H1 (cell line): ENCODE results near the gene NXPH1. TPM values are rescaled to one million over a fixed set of nuclear protein-coding genes. Genes with fewer than 3 reads are reported as not detected.
A peak's percentile ranks its signal among the peaks of the same experiment; 100 is the strongest.

Experiments used
- CTCF ChIA-PET: fragments of 300-600 bp; sonication (Branson Sonifier 250); formaldehyde crosslinking; loops from one replicate; lab custom pipeline; 2021; ENCODE audit not compliant: partially characterized antibody; lab: Charles Lee
- POLR2A ChIA-PET: fragments of 300-600 bp; sonication (Branson Sonifier 250); formaldehyde crosslinking; loops from one replicate; lab custom pipeline; 2021; ENCODE audit warnings: inconsistent platforms; ENCODE audit not compliant: partially characterized antibody; lab: Charles Lee
- DNase-seq, 2 experiments: peaks; one replicate each; pipeline versions ENCODE4 v3.0.0 to v3.0.0-alpha.2; 2010 to 2022; ENCODE audit warnings: low spot score in 2 of 2, low read depth in 1 of 2, mixed read lengths in 1 of 2
- FAIRE-seq: peaks from 2 replicates; lab custom pipeline; 2011; peaks lifted over from hg19 to GRCh38; lab: Jason Lieb, UNC
- H2AFZ ChIP-seq: 2 replicates; pipeline ENCODE4 v1.8.1; 2012; ENCODE audit warnings: low read length, inconsistent platforms
- H2AK5ac ChIP-seq: 2 replicates; pipeline ENCODE4 v1.6.1; 2013; ENCODE audit warnings: low read depth, low read length
- H2BK120ac ChIP-seq: replicated peaks from 2 replicates; pipeline ENCODE3; 2013; ENCODE audit warnings: low read depth, low read length, inconsistent platforms
- H2BK12ac ChIP-seq: 2 replicates; pipeline ENCODE4 v1.6.1; 2013; ENCODE audit warnings: low read depth, low read length
- H2BK15ac ChIP-seq: 2 replicates; pipeline ENCODE4 v1.6.1; 2013; ENCODE audit warnings: low read length
- H2BK20ac ChIP-seq: 2 replicates; pipeline ENCODE4 v1.6.1; 2013; ENCODE audit warnings: low read length
- H2BK5ac ChIP-seq: 2 replicates; pipeline ENCODE4 v1.6.1; 2013; ENCODE audit warnings: low read depth, low read length
- H3K14ac ChIP-seq: 2 replicates; pipeline ENCODE4 v1.6.1; 2013; ENCODE audit warnings: inconsistent platforms; ENCODE audit not compliant: insufficient read length
- H3K18ac ChIP-seq: 2 replicates; pipeline ENCODE4 v1.6.1; 2013; ENCODE audit warnings: low read length; ENCODE audit errors: extremely low read depth
- H3K23ac ChIP-seq: 2 replicates; pipeline ENCODE4 v1.6.1; 2013; ENCODE audit warnings: inconsistent platforms; ENCODE audit not compliant: insufficient read length
- H3K23me2 ChIP-seq: 2 replicates; pipeline ENCODE4 v1.6.1; 2013; ENCODE audit warnings: low read depth, low read length
- H3K27ac ChIP-seq: 2 replicates; pipeline ENCODE4 v1.6.1; 2011; ENCODE audit warnings: low read depth, low read length, inconsistent platforms
- H3K27me3 ChIP-seq, 4 experiments: replicated peaks in 1 of 4; 1 replicate in 1 of 4; 2 replicates in 3 of 4; pipeline versions ENCODE4 v1.6.1 to v1.8.1; 2011 to 2013; ENCODE audit warnings: low read length in 3 of 4, mild to moderate bottlenecking in 3 of 4, inconsistent platforms in 2 of 4, mixed read lengths in 2 of 4, moderate library complexity in 1 of 4; ENCODE audit not compliant: control insufficient read depth in 3 of 4, insufficient read depth in 3 of 4; ENCODE audit errors: extremely low read depth in 1 of 4
- H3K36me3 ChIP-seq, 4 experiments: 2 replicates each; pipeline versions ENCODE4 v1.6.1 to v1.8.1; 2011 to 2013; ENCODE audit warnings: mild to moderate bottlenecking in 4 of 4, low read length in 3 of 4, moderate library complexity in 2 of 4, control low read depth in 1 of 4, inconsistent platforms in 1 of 4; ENCODE audit not compliant: insufficient read depth in 4 of 4, control insufficient read depth in 2 of 4
- H3K4ac ChIP-seq: replicated peaks from 2 replicates; pipeline ENCODE3; 2013; ENCODE audit warnings: low read length, low read depth, mixed read lengths, inconsistent platforms; ENCODE audit not compliant: insufficient read length
- H3K4me1 ChIP-seq, 4 experiments: replicated peaks in 1 of 4; 1 replicate in 1 of 4; 2 replicates in 3 of 4; pipeline versions ENCODE4 v1.6.1 to v1.8.1; 2011 to 2013; ENCODE audit warnings: low read length in 3 of 4, inconsistent platforms in 2 of 4, mixed read lengths in 1 of 4; ENCODE audit not compliant: insufficient read depth in 4 of 4, control insufficient read depth in 3 of 4
- H3K4me2 ChIP-seq, 2 experiments: 2 replicates each; pipeline versions ENCODE4 v1.6.1 to v1.8.1; 2011 to 2013; ENCODE audit warnings: low read depth in 2 of 2, low read length in 2 of 2, control low read depth in 1 of 2, inconsistent platforms in 1 of 2, mild to moderate bottlenecking in 1 of 2; ENCODE audit not compliant: insufficient read depth in 1 of 2
- H3K4me3 ChIP-seq, 4 experiments: fragments of 200-600, 300-600 bp in 1 of 4; sonication (generic), shearing (Covaris generic), sonication (Bioruptor Twin) in 1 of 4; 2 replicates each; pipeline versions ENCODE4 v1.5.1 to v1.8.1; 2011 to 2016; ENCODE audit warnings: low read length in 4 of 4, low read depth in 3 of 4, control low read depth in 2 of 4, inconsistent platforms in 2 of 4, mild to moderate bottlenecking in 2 of 4, mixed read lengths in 1 of 4, moderate library complexity in 1 of 4; ENCODE audit not compliant: insufficient read depth in 2 of 4; ENCODE audit errors: extremely low read depth in 1 of 4
- H3K56ac ChIP-seq: replicated peaks from 2 replicates; pipeline ENCODE3; 2013; ENCODE audit warnings: low read depth, mild to moderate bottlenecking, mixed read lengths, low read length, inconsistent platforms; ENCODE audit not compliant: insufficient read length
- H3K79me1 ChIP-seq: 2 replicates; pipeline ENCODE4 v1.6.1; 2013; ENCODE audit warnings: low read depth, low read length, control low read depth
- H3K79me2 ChIP-seq, 2 experiments: 2 replicates each; pipeline versions ENCODE4 v1.6.1 to v1.8.1; 2012 to 2013; ENCODE audit warnings: low read length in 2 of 2, mild to moderate bottlenecking in 2 of 2, inconsistent platforms in 1 of 2; ENCODE audit not compliant: insufficient read depth in 2 of 2, control insufficient read depth in 1 of 2
- H3K9ac ChIP-seq, 4 experiments: replicated peaks in 1 of 4; 1 replicate in 1 of 4; 2 replicates in 3 of 4; pipeline versions ENCODE4 v1.6.1 to v1.8.1; 2011 to 2013; ENCODE audit warnings: low read depth in 3 of 4, low read length in 3 of 4, control low read depth in 2 of 4, mild to moderate bottlenecking in 2 of 4, moderate library complexity in 2 of 4, inconsistent platforms in 1 of 4; ENCODE audit errors: extremely low read depth in 1 of 4
- H3K9me3 ChIP-seq, 2 experiments: 2 replicates each; pipeline versions ENCODE4 v1.6.1 to v1.8.1; 2012 to 2013; ENCODE audit warnings: mild to moderate bottlenecking in 2 of 2, moderate library complexity in 2 of 2, control low read depth in 1 of 2, inconsistent platforms in 1 of 2, low read depth in 1 of 2, low read length in 1 of 2, mixed read lengths in 1 of 2; ENCODE audit not compliant: insufficient read depth in 2 of 2
- H4K20me1 ChIP-seq, 2 experiments: replicated peaks in 1 of 2; 2 replicates each; pipeline versions ENCODE3 to v1.8.1; 2011 to 2013; ENCODE audit warnings: inconsistent platforms in 2 of 2, low read length in 2 of 2, mild to moderate bottlenecking in 1 of 2; ENCODE audit not compliant: insufficient read depth in 2 of 2, control insufficient read depth in 1 of 2
- H4K5ac ChIP-seq: 2 replicates; pipeline ENCODE4 v1.6.1; 2013; ENCODE audit warnings: low read length, low read depth, mixed read lengths, inconsistent platforms; ENCODE audit not compliant: insufficient read length
- H4K8ac ChIP-seq: 2 replicates; pipeline ENCODE4 v1.8.0; 2013; ENCODE audit warnings: mild to moderate bottlenecking, moderate library complexity, low read length, inconsistent platforms; ENCODE audit not compliant: insufficient read depth; ENCODE audit errors: extremely low read depth
- H4K91ac ChIP-seq: replicated peaks from 2 replicates; pipeline ENCODE3; 2013; ENCODE audit warnings: low read length, mixed read lengths, inconsistent platforms; ENCODE audit not compliant: insufficient read length
- CTCF ChIP-seq, 3 experiments: IDR thresholded peaks; 1 replicate in 2 of 3; 2 replicates in 1 of 3; pipeline versions ENCODE4 v1.5.1 to v1.6.1; 2011; ENCODE audit warnings: low read length in 3 of 3, mild to moderate bottlenecking in 3 of 3, inconsistent platforms in 2 of 3, low read depth in 1 of 3, moderate library complexity in 1 of 3; ENCODE audit not compliant: insufficient read depth in 1 of 3; ENCODE audit errors: control extremely low read depth in 1 of 3
- GABPA ChIP-seq: IDR thresholded peaks from 2 replicates; pipeline ENCODE4 v1.6.1; 2011; ENCODE audit warnings: mild to moderate bottlenecking, low read length, moderate library complexity, borderline replicate concordance; ENCODE audit not compliant: insufficient read depth
- KDM4A ChIP-seq: IDR thresholded peaks from one replicate; pipeline ENCODE4 v1.7.1; 2012; ENCODE audit warnings: low read depth, mild to moderate bottlenecking, moderate library complexity, low read length, inconsistent platforms; ENCODE audit not compliant: severe bottlenecking
- WGBS, 2 experiments: shearing (Covaris generic) in 1 of 2; methylation state at CpG; one replicate each; pipeline versions ENCODE4 v1.1.6 to v1.1.7; 2013 to 2015; ENCODE audit warnings: low lambda C conversion rate in 2 of 2, mixed read lengths in 2 of 2, inconsistent platforms in 1 of 2, low coverage in 1 of 2, missing lambda C conversion rate in 1 of 2; ENCODE audit not compliant: insufficient replicate concordance in 2 of 2, insufficient coverage in 1 of 2, insufficient read length in 1 of 2; ENCODE audit errors: extremely low coverage in 1 of 2, missing lambda C conversion rate in 1 of 2; 5-methylcytosine and 5-hydroxymethylcytosine counted together
- polyA plus RNA-seq, 7 experiments: library from polyadenylated mRNA; depleted of rRNA in 3 of 7; stranded (reverse) in 5 of 7; unstranded in 2 of 7; fragments of >200 nt in 5 of 7; fragments of 200-250 nt in 2 of 7; gene quantifications; 1 replicate in 5 of 7; 2 replicates in 1 of 7; 4 replicates in 1 of 7; pipeline versions ENCODE4 v1.2.1 to v1.2.3, GENCODE V29; 2011 to 2013; ENCODE audit warnings: missing spikeins in 2 of 7, mixed read lengths in 2 of 7
- total RNA-seq: library from RNA; stranded (reverse); fragmentation: NEBNext Ultra II Directional; extraction: Animal tissue kit (Norgen Biotek cat#: 25700); gene quantifications from 2 replicates; pipeline ENCODE4 v1.2.1, GENCODE V29; 2021

NXPH1 gene
- total and polyA plus RNA-seq, 2 of the 8 experiments (the other 6 are each of a cell fraction or from before 2014, with no cell fraction given) = 0.14 to 1.0 TPM

- peak in 2 of 3 experiments; percentile 23 to 32; a peak in 2 of 4 replicates for TF ChIP-seq CTCF (IDR thresholded peaks at IDR 0.05; ENCODE audit: control extremely low read depth in 1 of 3, insufficient read depth in 1 of 3, low read depth in 1 of 3, low read length in 3 of 3)
- TF ChIP-seq GABPA = no peak
- peak; percentile 13 for TF ChIP-seq KDM4A
- CTCF ChIA-PET = interaction anchor here (0.5 to 2.3 kb wide), 27 partner anchors 11 to 379 kb away, joined by 3 to 21 read pairs (median 3); partner anchors contain the start of gene NXPH1
Observed at GRCh38 chr7:8444468-8444769, 11.0 kb downstream of the NXPH1 start.

More at GRCh38 chr7:8444468-8444769, 11.0 kb downstream of the NXPH1 start:
- Histone ChIP-seq H2BK5ac (no peak overlapping the region), H2BK20ac (no peak overlapping the region), H3K4ac (no peak overlapping the region), H2BK15ac (no peak overlapping the region), H3K9me3 (no peaks in the 10 kb centered on the region), H4K8ac (no peak overlapping the region), H2BK12ac (no peak overlapping the region), H3K18ac (no peak overlapping the region), H3K9ac (no peak overlapping the region), H3K27ac (no peak overlapping the region), H3K27me3 (peaks cover 18 to 44% (median 43%) of the 10 kb centered on the region in 4 experiments), H3K56ac (no peak overlapping the region), H3K4me3 (peak overlapping the region; percentile 42 to 74 (median 70); a peak in 5 of 8 replicates), H4K20me1 (peaks cover 0 to 9% of the 10 kb centered on the region in 2 experiments), H2BK120ac (no peak overlapping the region), H3K4me2 (peak overlapping the region; percentile 97 to 100), H4K91ac (no peak overlapping the region), H3K36me3 (no peaks in the 10 kb centered on the region), H3K79me1 (no peaks in the 10 kb centered on the region), H2AK5ac (no peak overlapping the region), H3K79me2 (no peaks in the 10 kb centered on the region), H3K14ac (no peak overlapping the region), H2AFZ (peak overlapping the region; percentile 92), H3K23ac (no peak overlapping the region), H4K5ac (no peak overlapping the region), H3K23me2 (peaks cover 31% of the 10 kb centered on the region), H3K4me1 (peaks cover 0 to 17% (median 6%) of the 10 kb centered on the region in 4 experiments)
- FAIRE-seq (no peak), DNase-seq (no peak)
- WGBS, 2 experiments = 54% methylated on average over 7 of the region's 7 CpGs; no CpG with 5 or more reads in 1 of the 2 experiments
- POLR2A ChIA-PET = no interaction called here
